ENCODE measurements around the gene WBP2. TPM values are rescaled to one million over a fixed set of nuclear protein-coding genes. Genes with fewer than 3 reads are reported as not detected.

Gene WBP2
- total RNA-seq, 3 donors from 2014 or later = 31.0 to 47.8 (median 44.5) TPM

GRCh38 chr17:75847614-75848522 is 7.3 kb downstream of the WBP2 start:
- H3K36me3 Mint-ChIP-seq (ENCODE audit: insufficient read depth) = peaks cover 15% of the 10 kb centered on the region
- H3K4me3 Mint-ChIP-seq = no peak overlapping the region
- no peak for ATAC-seq
- peaks cover 24% of the 10 kb centered on the region for H3K4me1 Mint-ChIP-seq (ENCODE audit: low read depth)
- H3K9me3 Mint-ChIP-seq = no peaks in the 10 kb centered on the region
- DNase-seq = no peak
- H3K27me3 Mint-ChIP-seq (ENCODE audit: low read depth) = no peaks in the 10 kb centered on the region

GRCh38 chr17:75846692-75847613 is 8.2 kb downstream of the WBP2 start:
- peaks cover 26% of the 10 kb centered on the region for H3K4me1 Mint-ChIP-seq (ENCODE audit: low read depth)
- no peaks in the 10 kb centered on the region for H3K27me3 Mint-ChIP-seq (ENCODE audit: low read depth)
- no peak overlapping the region for H3K4me3 Mint-ChIP-seq
- H3K36me3 Mint-ChIP-seq (ENCODE audit: insufficient read depth) = peaks cover 15% of the 10 kb centered on the region
- ATAC-seq (no peak), DNase-seq (no peak)
- no peaks in the 10 kb centered on the region for H3K9me3 Mint-ChIP-seq

GRCh38 chr17:75845933-75846691 is 9.0 kb downstream of the WBP2 start:
- Mint-ChIP-seq H3K27me3 (ENCODE audit: low read depth) (no peaks in the 10 kb centered on the region), H3K4me1 (ENCODE audit: low read depth) (peaks cover 22% of the 10 kb centered on the region), H3K4me3 (no peak overlapping the region), H3K36me3 (ENCODE audit: insufficient read depth) (peaks cover 15% of the 10 kb centered on the region), H3K9me3 (no peaks in the 10 kb centered on the region)
- ATAC-seq (no peak), DNase-seq (no peak)

GRCh38 chr17:75845058-75845711 is 9.9 kb downstream of the WBP2 start:
- peaks cover 15% of the 10 kb centered on the region for H3K36me3 Mint-ChIP-seq (ENCODE audit: insufficient read depth)
- no peaks in the 10 kb centered on the region for H3K27me3 Mint-ChIP-seq (ENCODE audit: low read depth)
- peak overlapping the region; percentile 56 for H3K4me3 Mint-ChIP-seq
- ATAC-seq (peak; percentile 58 to 64), DNase-seq (peak; percentile 49)
- H3K9me3 Mint-ChIP-seq = no peaks in the 10 kb centered on the region
- H3K4me1 Mint-ChIP-seq (ENCODE audit: low read depth) = peaks cover 24% of the 10 kb centered on the region

- DNase-seq (no peak), ATAC-seq (peak; percentile 13 to 16)
- Mint-ChIP-seq H3K4me3 (peak overlapping the region; percentile 93), H3K36me3 (ENCODE audit: insufficient read depth) (peaks cover 12% of the 10 kb centered on the region), H3K4me1 (ENCODE audit: low read depth) (peaks cover 24% of the 10 kb centered on the region), H3K9me3 (no peaks in the 10 kb centered on the region), H3K27me3 (ENCODE audit: low read depth) (no peaks in the 10 kb centered on the region)
Measured at GRCh38 chr17:75844530-75845057, 10.5 kb downstream of the WBP2 start.

DNA sequence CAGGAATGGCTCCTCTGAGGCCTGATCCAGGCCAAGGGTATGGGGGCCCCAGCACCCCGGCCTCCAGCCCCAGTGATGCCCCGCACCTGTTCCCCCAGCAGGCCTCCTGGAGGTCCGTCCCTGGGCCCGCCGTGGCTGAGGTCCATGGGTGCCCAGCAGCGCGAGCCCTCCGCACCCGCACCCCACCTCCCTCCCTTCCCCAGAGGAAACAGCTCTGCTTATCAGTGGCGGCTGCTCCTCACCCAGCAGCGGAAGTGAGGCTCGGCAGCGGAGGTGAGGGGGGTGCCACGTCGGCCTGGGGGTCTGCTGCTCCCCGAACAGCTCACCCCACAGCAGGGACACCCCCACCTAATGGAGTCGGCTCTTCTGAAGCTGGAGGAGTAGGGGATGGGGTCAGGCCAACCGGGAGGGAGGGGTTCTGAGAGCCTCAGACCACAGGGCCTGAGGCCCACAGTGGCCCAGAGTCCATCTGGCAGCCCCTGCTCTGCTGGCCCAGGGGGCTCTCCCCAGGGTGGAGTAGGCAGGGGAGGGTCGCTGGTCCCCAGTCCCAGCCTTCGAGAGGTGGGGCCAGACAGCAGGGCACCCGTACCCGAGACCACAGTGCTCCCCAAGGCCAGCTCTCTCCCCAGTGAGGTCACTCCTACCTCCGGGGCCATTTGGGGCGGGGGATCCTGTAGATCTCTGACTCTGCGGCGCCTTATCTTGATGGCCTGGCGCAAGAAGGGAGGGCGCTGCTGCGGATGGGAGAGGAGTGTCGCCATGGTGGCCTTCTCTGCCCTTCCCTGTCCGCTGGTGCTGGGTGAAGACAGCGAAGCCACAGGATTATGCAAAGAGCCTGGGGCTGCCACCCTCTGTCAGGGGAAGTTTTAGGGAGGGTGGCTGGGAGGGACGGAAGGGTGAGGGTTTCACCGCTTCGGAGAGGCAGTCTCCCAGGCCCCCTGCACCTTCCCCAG is 11.3 kb downstream of the WBP2 start, which contains the start of gene UNC13D:
TSS of gene UNC13D (minus strand) at position 828 of the 953 bp plus-strand sequence. CDS start at position 761, 67 bp downstream.
- peak; percentile 52 for DNase-seq
- Mint-ChIP-seq H3K4me1 (ENCODE audit: low read depth) (peaks cover 24% of the 10 kb centered on the region), H3K27me3 (ENCODE audit: low read depth) (no peaks in the 10 kb centered on the region), H3K4me3 (peak within 1 kb of the TSS; percentile 93), H3K36me3 (ENCODE audit: insufficient read depth) (peaks cover 12% of the 10 kb centered on the region), H3K9me3 (no peaks in the 10 kb centered on the region)
- peak; percentile 72 to 74 for ATAC-seq

DNA sequence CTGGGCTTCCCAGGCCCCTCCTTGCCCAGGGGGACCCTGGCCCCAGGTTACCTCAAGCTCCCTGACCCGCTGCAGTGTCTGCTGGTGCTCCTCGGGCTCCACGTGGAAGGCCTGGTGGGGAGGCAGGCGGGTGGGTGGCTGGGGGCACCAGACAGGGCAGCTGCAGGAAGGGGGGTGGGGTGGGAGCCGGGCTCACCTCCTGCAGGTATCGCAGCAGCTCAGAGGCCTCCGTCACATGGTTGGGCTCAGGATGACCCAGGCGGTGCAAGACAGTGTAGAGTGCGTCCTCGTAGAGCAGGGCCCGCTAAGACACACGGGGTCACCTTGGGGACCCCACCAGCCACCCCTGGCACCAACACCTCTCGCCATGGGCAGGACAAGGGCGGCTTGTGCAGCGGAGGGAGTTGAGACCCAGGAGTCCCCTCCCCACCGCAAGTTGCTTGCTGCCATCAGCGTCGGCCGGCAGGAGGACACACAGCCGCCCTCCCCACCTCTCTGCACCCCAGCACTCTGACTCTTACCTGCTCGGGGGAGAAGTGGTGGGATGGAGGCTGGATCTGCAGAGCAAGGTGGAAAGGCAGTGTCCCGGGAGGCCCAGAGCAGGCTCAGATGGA is 12.1 kb downstream of the WBP2 start:
- H3K9me3 Mint-ChIP-seq = no peaks in the 10 kb centered on the region
- H3K4me1 Mint-ChIP-seq (ENCODE audit: low read depth) = peaks cover 19% of the 10 kb centered on the region
- peaks cover 10% of the 10 kb centered on the region for H3K36me3 Mint-ChIP-seq (ENCODE audit: insufficient read depth)
- peak; percentile 36 to 41 for ATAC-seq
- H3K27me3 Mint-ChIP-seq (ENCODE audit: low read depth) = no peaks in the 10 kb centered on the region
- DNase-seq = no peak
- H3K4me3 Mint-ChIP-seq = peak overlapping the region; percentile 93

DNA sequence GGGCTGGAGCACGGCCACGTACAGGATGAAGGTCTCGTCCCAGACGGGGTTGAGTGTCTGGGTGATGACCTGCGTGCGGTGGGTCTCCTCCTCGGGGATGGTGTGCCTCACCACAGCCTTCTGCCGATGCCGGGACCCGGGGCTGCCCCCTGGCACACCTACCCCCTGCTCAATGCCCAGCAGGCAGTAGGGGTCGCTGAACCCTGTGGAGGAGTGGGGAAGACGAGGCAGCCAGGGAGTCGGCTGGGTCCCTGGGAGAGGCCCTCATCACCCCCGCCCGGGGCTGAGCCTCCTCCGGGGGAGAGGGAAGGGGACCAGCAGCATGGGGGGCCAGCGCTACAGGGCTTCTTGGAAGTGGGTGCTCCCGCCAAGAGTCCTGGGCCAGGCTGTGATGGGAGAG is 12.7 kb downstream of the WBP2 start:
- DNase-seq = no peak
- no peak for ATAC-seq
- Mint-ChIP-seq H3K9me3 (no peaks in the 10 kb centered on the region), H3K27me3 (ENCODE audit: low read depth) (no peaks in the 10 kb centered on the region), H3K4me1 (ENCODE audit: low read depth) (peaks cover 17% of the 10 kb centered on the region), H3K36me3 (ENCODE audit: insufficient read depth) (peaks cover 13% of the 10 kb centered on the region), H3K4me3 (peak overlapping the region; percentile 93)

DNA sequence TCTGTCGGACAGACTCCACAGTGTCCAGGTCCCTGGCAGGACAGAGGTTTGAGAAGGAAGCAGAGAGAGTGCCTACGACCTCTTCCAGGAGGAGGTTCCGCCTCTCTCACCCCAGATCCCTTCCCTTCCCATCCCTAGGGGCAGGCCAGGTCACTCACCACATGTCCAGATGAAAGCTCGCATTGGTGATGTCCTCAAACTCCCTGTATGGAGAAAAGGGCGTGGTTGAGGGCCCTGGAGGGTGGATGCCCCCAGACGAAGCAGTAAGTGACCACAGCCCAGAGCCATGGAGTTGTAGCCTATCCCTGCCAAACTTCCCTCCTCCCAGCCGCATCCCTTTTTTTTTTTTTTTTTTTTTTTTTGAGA is 14.4 kb downstream of the WBP2 start:
- Mint-ChIP-seq H3K4me3 (no peak overlapping the region), H3K27me3 (ENCODE audit: low read depth) (no peaks in the 10 kb centered on the region), H3K4me1 (ENCODE audit: low read depth) (peaks cover 17% of the 10 kb centered on the region), H3K9me3 (no peaks in the 10 kb centered on the region), H3K36me3 (ENCODE audit: insufficient read depth) (peaks cover 11% of the 10 kb centered on the region)
- no peak for DNase-seq
- no peak for ATAC-seq

DNA sequence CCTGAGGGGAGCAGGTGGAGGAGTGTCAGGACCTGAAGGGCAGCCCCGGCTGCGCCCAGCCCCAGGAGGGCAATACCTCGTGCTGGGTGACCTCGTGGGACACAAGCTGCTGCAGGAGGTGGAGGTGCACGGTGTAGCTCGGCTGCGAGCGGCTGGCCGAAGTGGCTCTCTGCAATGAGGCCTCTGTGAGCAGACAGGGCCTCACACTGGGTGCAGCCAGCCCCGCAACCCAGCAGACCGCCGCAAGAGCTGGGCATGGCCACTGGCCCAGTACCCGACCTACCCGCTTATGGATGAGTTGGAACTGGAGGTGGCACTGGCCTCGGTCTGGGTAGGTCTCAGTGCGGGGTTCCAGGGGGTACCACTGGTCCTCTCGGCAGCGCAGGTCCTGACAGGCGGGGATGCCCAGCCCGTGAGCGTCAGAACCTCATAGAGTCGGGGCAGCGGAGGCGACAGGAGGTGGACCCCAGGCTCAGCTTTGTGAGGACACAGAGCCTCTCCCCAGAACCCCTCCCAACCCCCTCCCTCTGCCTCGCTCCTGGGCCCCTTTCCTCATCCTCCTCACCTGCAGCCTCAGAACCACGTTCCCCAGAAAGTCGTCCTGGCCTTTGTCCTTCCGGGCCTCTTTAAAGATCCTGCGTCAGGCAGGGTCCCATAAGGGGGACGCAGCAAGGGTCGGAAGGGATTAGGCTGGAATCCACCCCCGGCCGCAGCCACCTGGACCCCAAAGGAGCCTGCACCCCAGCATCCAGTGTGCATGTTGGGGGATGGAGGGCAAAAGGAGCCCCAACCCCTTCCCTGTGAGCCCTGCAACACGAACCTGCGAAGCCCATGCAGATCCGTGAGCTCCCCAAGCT is 15.0 kb downstream of the WBP2 start:
- no peaks in the 10 kb centered on the region for H3K9me3 Mint-ChIP-seq
- H3K27me3 Mint-ChIP-seq (ENCODE audit: low read depth) = no peaks in the 10 kb centered on the region
- DNase-seq = no peak
- ATAC-seq = no peak
- H3K4me1 Mint-ChIP-seq (ENCODE audit: low read depth) = peaks cover 12% of the 10 kb centered on the region
- H3K36me3 Mint-ChIP-seq (ENCODE audit: insufficient read depth) = peaks cover 11% of the 10 kb centered on the region
- no peak overlapping the region for H3K4me3 Mint-ChIP-seq

DNA sequence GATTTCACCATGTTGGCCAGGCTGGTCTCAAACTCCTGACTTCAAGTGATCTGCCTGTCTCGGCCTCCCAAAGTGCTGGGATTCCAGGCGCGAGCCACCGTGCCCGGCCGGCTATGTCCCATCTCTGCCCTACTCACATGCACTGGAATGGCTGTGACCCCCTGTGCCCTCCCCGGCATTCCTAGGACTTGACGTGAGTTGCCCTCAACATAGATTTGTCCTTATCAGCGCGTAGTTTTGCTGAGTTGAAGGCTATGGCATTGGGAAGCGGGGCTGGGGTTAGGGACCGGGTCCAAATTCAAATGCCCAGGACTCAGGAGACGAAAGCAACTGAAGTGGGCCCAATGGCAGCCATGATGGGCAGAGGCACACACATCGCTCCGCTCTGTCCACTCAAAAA is 16.7 kb downstream of the WBP2 start:
- H3K4me3 Mint-ChIP-seq = no peak overlapping the region
- DNase-seq (no peak), ATAC-seq (no peak)
- H3K27me3 Mint-ChIP-seq (ENCODE audit: low read depth) = no peaks in the 10 kb centered on the region
- H3K36me3 Mint-ChIP-seq (ENCODE audit: insufficient read depth) = peaks cover 19% of the 10 kb centered on the region
- peaks cover 22% of the 10 kb centered on the region for H3K4me1 Mint-ChIP-seq (ENCODE audit: low read depth)
- H3K9me3 Mint-ChIP-seq = no peaks in the 10 kb centered on the region

All from activated T-cell treated with anti-CD3 and anti-CD28 coated beads, Interleukin-2, amount 50 U/mL, for 4 hours (primary cell).